HG03520 (cell line): ENCODE results near the gene CENPX.

Experiments
- ATAC-seq: cut with Tn5 transposase; IDR thresholded peaks from one replicate; pipeline ENCODE4 v1.9.1; 2021; ENCODE audit warnings: mild to moderate bottlenecking, moderate library complexity; ENCODE audit not compliant: unreplicated experiment

The CENPX gene

DNA sequence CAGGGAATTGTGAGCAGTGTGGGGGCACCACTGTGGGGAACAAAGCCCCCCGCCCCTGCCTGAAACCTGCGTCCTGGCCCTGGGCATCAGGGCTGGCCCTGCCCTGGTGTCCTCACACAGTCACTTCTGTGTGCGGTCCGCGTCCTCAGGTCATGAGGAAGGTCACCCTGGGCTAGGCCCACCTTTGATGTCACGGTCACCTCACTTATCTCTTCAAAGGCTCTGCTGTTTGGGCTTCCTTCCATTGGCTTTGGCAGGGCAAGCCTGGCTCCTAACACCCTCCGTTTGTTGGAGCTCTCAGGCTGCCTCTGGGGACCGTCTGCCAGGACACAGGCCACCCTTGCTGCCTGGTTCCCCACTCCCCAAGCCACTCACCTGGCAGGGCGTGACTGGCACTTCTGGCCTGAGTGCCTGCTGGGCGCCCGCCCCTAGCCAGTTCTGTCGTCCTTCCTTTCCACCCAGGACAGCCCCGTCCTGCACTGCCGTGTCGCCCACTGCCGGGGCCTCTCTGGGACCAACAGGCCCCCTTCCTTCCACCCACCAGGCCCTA is 8.8 kb downstream of the CENPX start:
- no peak for ATAC-seq

DNA sequence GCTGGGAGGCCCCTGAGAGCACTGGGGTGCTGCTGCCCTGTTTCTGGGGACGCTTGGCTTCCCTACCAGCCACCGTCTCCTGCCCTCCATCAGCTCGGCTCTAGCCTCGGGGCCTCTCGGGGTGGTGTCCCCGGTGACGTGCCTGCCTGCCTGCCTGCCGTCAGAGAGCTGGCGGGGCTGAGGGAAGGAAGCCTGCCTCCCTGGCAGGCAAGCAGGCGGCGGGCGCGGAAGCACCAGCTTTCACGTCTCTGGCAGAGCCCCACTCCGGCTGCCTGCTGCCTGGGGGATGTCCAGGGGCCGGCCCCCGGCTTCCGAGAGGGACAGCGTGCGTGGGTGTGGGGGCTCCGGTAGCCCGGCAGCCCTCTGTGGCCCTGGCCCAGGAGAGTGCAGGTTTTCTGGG is 9.3 kb downstream of the CENPX start:
- no peak for ATAC-seq

- ATAC-seq = no peak
Observed at GRCh38 chr17:82012640-82013295, 9.9 kb downstream of the CENPX start.

- ATAC-seq = no peak
Observed at GRCh38 chr17:82012261-82012639, 10.4 kb downstream of the CENPX start.

DNA sequence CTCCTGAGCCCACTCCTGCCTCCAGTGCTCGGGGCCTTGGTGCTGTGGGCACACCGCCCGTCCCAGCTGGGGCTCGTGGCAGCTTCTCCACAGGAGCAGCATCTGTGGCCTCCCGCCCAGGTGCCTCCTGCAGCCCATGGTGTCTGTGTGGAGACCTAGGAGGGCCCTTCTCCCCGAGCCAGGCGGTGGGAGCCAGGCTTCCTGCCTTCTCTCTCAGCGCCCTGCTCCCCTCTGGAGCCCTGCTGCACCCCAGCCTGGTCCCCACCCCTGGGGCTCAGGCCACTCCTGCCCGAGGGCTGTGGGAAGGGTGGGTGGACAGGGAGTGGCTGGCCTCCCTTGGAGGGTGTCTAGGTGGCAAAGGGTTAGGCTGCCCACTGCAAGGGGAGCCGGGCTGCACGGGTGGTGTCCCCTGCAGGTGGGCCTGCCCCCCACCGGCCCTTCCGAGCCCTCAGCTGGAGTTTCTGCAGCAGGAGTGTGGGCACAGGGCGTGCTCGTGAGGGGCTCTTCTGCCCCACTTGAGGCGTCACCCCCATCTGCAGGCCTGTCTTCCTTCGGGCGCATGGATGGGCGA is 11.0 kb downstream of the CENPX start:
- no peak for ATAC-seq

- no peak for ATAC-seq
Observed at GRCh38 chr17:82010575-82011525, 11.8 kb downstream of the CENPX start.

GRCh38 chr17:82009413-82009812 is 13.3 kb downstream of the CENPX start:
- ATAC-seq = no peak

DNA sequence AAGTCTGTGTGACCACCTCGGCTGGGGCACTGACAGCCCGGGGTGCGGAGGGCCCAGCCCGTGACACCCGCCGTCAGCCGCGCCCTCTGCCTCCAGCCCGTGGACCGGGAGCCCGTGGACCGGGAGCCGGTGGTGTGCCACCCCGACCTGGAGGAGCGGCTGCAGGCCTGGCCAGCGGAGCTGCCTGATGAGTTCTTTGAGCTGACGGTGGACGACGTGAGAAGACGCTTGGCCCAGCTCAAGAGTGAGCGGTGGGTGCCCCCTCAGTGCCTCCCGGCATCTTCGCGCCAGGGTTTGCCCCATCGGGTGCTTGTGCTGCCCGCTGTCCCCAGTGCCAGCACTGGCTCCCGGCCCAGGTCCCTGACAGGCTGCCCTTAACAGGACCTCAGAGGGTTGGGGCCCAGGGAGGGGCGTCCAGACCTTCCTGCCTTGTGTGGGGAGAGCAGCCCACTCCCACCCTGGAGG is 13.7 kb downstream of the CENPX start:
- ATAC-seq = no peak

DNA sequence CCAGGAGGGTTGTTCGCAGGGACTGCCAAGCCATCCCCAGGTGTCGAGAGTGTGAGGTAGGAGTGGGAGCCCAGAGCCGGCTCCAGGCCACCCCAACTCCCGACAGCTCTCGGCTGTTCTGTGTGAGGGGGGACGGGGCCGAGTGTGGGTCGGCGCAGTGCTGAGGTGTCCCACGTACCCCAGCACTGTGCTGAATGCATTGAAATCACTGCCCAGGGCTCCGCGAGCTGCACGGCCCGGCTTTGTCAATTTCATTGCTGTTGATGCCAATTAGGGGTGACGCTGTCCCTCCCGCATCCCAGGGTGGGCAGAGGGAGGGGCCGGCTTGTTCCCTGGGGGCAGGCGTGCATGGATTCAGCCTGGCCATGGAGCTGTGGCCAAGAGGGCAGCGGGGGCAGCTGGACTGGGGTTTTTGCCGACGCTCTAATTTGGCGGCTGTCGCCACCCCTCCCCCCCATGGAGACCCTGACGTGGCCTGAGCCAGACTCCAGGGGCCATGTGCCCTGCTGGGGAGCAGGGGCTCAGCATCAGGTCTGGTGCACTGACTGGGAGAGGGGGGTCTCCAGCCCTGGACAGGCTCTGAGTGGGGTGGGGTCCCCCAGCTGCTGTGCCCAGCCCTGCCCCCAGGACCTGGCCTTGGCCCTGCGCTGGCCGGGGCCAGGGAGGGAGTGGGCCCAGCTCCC is 14.3 kb downstream of the CENPX start:
- ATAC-seq = no peak

GRCh38 chr17:82007495-82008257 is 15.0 kb downstream of the CENPX start:
- no peak for ATAC-seq

GRCh38 chr17:82007228-82007494 is 15.5 kb downstream of the CENPX start:
- no peak for ATAC-seq

GRCh38 chr17:82006468-82007227 is 16.0 kb downstream of the CENPX start:
- no peak for ATAC-seq

GRCh38 chr17:82005701-82006348 is 16.9 kb downstream of the CENPX start:
- ATAC-seq = no peak

DNA sequence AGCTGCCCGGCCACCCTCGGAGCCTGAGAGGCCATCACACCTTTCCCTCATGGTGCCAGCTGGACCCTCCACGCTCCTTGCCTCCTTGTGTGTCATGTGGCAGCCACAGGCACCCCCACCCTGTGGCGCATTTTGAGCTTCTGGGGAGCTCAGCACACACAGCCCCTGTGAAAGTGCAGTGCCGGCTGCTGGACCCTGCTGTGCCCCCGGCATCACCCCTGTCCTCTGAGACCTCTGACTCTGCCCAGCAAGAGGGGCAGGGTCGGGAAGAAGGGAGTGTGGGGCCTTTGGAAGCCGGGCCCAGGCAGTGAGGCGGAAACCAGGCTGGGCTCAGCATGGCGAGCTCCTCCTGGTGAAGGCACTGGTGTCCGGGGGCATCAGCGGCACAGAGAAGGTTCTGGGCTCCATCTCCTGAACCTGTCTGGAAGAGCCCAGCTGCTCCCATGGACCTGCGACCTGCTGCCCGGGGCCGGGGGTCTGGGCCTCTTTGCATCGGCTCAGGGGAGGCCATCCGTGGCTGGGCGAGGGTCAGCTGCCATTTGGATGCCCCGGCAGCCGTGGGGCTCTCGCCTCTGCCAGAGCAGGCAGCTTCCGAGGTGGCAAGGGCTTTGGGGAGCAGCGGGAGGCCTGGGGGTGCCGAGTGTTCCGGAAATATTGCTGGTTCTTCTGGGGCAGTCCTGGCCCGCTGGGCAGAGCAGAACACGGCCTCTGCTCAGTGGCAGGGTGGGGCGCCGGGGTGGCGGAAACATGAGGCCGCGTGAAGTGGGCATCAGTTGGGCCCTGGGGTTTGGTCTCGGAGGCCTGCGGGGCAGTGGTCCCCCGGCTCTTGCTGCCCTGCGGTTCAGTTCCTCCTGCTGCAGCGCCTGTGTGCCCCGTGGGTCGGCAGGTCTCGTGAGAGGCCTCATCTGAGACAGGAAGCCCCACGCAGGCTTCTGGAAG is 17.9 kb downstream of the CENPX start:
- ATAC-seq = no peak

GRCh38 chr17:82003411-82004381 is 19.0 kb downstream of the CENPX start:
- no peak for ATAC-seq

DNA sequence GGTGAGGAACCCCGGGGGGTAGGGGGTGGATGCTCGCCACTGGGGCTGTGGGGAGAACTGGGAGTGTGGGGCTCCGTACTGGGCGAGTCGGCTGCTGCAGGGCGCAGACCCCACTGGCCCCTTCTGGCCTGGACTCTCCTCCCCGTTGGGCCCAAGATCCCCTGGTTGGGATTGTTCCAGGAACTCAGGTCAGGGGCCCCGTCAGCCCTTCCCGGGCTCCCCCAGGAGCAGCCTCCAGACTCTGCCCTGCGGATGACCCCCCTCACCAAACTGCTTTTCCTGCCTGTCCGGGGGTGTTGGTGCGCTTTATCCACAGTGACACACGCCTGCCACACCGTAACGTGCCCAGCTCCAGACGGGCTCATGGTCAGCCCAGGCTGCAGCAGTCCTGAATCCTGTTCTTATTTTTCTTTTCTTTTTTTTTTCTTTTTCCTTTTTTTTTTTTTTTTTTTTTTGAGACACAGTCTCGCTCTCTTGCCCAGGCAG is 21.1 kb downstream of the CENPX start:
- ATAC-seq = no peak
